ENCODE results near the gene OR5H2.

DNA sequence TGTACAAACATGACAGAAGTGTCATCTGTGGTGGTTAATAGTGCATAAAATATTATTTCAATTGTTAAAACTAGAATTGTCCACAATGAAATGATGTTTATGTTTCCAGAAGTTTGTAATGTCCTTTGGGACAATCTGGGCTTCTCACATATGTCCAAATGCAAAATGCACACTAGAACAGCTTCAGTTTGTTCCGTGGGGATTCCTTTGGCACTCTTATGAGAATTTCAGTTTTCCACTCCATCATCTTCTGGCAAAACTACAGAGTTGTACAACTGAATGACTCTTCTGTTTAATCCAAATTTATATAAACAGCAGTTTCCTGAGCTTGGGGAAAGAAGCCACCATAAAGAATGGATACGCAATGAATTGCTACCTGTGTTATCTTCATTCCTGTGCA is 20.3 kb upstream of the OR5H2 start:
- TF ChIP-seq, protein P1, sequence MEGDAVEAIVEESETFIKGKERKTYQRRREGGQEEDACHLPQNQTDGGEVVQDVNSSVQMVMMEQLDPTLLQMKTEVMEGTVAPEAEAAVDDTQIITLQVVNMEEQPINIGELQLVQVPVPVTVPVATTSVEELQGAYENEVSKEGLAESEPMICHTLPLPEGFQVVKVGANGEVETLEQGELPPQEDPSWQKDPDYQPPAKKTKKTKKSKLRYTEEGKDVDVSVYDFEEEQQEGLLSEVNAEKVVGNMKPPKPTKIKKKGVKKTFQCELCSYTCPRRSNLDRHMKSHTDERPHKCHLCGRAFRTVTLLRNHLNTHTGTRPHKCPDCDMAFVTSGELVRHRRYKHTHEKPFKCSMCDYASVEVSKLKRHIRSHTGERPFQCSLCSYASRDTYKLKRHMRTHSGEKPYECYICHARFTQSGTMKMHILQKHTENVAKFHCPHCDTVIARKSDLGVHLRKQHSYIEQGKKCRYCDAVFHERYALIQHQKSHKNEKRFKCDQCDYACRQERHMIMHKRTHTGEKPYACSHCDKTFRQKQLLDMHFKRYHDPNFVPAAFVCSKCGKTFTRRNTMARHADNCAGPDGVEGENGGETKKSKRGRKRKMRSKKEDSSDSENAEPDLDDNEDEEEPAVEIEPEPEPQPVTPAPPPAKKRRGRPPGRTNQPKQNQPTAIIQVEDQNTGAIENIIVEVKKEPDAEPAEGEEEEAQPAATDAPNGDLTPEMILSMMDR (IDR thresholded peaks at IDR 0.05): no peak
- TF ChIP-seq POLR2AphosphoS5 (IDR thresholded peaks at IDR 0.05; ENCODE audit: low read depth, low read length): no peak
- no peak for TF ChIP-seq SIN3A (IDR thresholded peaks at IDR 0.05; ENCODE audit: borderline replicate concordance, insufficient read depth, low read depth, low read length)
- TF ChIP-seq, protein P2, sequence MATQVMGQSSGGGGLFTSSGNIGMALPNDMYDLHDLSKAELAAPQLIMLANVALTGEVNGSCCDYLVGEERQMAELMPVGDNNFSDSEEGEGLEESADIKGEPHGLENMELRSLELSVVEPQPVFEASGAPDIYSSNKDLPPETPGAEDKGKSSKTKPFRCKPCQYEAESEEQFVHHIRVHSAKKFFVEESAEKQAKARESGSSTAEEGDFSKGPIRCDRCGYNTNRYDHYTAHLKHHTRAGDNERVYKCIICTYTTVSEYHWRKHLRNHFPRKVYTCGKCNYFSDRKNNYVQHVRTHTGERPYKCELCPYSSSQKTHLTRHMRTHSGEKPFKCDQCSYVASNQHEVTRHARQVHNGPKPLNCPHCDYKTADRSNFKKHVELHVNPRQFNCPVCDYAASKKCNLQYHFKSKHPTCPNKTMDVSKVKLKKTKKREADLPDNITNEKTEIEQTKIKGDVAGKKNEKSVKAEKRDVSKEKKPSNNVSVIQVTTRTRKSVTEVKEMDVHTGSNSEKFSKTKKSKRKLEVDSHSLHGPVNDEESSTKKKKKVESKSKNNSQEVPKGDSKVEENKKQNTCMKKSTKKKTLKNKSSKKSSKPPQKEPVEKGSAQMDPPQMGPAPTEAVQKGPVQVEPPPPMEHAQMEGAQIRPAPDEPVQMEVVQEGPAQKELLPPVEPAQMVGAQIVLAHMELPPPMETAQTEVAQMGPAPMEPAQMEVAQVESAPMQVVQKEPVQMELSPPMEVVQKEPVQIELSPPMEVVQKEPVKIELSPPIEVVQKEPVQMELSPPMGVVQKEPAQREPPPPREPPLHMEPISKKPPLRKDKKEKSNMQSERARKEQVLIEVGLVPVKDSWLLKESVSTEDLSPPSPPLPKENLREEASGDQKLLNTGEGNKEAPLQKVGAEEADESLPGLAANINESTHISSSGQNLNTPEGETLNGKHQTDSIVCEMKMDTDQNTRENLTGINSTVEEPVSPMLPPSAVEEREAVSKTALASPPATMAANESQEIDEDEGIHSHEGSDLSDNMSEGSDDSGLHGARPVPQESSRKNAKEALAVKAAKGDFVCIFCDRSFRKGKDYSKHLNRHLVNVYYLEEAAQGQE (IDR thresholded peaks at IDR 0.05; ENCODE audit: insufficient read depth in 1 of 2, low read depth in 2 of 2, low read length in 1 of 2): no peak
- no peak for TF ChIP-seq TCF7L2 (IDR thresholded peaks at IDR 0.05; ENCODE audit: low read depth, low read length)
